ENCODE data around the gene NSD2.
"Not testable (repeated sequence)": the region's sequence is repeated elsewhere in the genome, so short reads cannot be mapped to it uniquely, and the experiment has no call there.

The NSD2 gene

GRCh38 chr4:1987296-1987695 lies 116.1 kb downstream of the NSD2 start:
- no peak for DNase-seq

DNA sequence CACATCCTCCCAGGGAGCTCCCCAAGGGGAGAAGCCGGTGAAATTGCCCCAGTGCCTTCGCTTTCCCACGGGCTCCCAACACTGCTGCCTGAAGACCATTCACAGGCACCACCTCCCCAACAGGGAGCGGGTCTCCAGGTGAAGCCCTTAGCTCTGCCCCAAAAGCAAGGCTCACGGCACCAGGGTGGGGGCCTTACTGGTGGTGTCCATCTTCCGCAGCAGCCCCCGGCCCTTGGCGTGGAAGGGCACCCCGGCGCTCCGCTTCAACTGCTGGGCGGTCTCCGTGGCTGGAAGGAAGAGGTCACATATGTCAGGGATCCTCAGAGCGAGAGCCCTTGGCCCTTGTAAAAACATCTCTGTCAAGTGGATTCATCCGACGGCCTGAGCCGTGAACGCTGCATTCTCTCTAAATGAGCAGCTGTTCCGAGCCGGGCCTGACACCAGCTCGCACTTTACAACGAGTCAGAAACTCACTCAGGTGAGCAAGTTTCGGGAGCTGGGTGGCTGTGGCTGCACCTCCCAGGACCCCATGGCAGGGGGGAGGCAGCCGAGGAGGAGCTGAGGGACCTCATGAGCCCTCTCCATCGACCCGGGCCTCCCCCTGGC lies 116.6 kb downstream of the NSD2 start:
- DNase-seq = no peak

- DNase-seq = no peak
Measured at GRCh38 chr4:1988327-1988724, 117.1 kb downstream of the NSD2 start.

- DNase-seq = no peak
Measured at GRCh38 chr4:1989533-1990347, 118.5 kb downstream of the NSD2 start.

DNA sequence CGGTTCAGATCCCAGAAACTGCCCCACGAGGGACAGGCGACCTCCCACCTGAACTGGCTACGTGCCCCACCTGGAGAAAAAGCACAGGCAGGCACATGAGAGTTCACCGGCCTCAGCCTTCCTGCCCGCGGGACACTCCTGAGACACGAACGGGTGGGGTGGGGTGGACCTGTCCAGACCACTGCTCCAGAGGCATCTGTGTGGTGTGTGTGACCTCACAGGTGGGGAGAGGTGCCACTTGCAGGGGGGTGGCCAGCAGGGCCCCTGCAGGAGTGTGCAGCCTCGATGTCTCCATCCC lies 119.1 kb downstream of the NSD2 start:
- no peak for DNase-seq

DNA sequence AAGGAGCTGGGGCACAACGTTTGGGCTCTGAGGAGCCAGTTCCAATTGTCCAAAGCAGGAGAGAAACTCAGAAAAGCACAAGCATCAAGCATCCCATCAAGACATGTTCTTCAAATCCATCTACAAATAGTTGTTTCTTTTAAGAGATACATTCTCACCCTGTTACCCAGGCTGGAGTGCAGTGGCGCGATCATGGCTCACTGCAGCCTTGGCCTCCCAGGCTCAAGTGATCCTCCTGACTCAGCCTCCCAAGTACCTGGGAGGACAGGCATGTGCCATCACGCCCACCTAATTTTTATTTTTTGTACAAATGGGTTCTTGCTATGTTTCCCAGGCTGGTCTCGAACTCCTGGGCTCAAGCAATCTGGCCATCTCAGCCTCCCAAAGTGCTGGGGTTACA lies 119.5 kb downstream of the NSD2 start:
- no peak for DNase-seq

DNA sequence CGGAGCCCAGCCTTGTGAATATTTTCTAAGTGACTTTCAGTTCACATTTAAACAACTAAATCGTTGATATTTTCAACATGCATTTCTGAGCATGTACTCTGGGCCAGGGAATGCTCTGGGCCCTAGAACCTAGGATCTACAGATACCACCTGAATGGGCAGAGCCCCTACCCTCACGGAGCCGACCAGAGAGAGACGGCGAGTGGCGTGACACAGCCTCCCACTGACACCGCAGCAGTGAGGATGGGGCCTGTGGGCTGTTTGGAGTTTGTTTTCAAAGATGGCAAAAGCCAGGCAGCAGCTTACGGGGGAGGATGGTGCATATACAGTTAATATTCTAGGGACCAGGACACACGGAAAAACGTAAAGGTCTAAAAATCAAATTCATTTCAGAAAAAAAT lies 119.9 kb downstream of the NSD2 start:
- no peak for DNase-seq

DNA sequence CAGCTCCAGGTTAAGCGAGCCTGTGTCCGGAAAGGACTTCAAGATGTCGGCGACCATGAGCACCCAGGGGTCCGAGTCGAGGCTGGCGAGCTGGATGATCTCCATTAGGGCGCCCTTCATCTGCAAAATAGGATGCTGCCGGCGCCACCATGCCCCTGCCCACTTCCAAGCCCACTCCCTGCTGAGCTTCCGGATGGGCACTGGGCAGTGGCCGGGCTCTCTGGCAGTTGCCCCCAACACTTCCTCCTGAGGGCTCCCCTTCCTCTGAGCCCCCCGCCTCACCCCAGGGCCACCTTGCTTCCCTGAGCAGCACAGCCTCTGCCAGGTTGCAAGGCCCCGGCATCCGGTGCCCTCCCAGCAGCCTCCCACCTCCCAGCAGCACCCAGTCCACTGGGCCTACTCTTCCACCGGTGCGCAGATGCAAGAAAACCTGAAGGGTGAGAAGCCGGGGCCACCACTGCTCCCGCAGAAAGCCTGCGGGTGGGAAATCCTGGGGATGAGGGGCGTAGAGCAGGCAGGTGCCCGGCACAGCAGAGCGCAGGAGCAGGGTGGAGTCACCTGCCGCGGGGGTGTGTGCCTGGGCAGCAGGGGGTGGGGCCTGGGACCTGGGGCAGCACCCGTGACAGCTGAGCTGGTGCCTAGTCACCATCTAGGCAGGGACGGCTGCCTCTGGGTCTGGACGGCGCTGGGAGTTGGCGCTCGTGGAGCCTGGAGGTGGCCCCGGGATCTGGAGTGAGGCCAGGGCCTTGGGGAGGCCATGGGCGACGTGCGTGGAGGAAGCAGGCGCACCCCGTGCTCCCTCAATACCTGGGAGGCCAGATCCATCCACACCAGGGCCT lies 120.6 kb downstream of the NSD2 start:
- DNase-seq = no peak

DNA sequence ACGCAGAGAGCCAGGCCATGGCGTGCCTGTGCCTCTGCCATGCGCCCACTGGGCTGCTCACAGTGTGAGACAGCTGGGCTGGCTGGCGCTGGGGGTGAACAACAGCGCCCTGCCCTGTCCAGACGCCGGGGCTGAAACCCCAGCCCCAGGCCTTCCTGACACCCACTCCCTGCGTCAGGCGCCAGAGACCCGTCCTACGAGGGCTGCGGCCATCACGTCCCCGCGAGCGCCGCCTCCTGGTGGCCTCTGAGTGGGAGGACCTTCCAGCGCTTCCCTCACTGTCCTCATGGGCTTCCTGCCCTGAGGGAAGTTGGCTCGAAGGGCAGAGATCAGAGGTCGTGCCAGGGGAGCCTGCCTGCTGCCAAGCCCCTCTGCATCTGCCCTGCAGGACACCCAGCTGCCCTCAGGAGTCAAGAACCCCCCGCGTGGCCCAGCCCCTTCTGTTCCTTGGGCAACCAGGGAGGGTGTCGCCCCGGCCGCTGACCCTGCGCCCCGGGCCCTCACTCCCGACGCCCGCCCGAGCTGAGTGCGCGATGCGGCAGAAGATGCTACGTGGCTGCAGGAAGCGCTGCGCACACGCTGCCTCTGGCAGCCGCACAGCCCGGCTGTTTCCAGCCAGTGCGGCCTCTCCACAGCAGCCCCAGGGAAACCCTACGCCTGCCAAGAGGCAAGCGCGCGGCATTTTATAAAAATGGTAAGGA lies 121.4 kb downstream of the NSD2 start:
- no peak for DNase-seq

- no peak for DNase-seq
Measured at GRCh38 chr4:1993169-1993516, 122.0 kb downstream of the NSD2 start.

DNA sequence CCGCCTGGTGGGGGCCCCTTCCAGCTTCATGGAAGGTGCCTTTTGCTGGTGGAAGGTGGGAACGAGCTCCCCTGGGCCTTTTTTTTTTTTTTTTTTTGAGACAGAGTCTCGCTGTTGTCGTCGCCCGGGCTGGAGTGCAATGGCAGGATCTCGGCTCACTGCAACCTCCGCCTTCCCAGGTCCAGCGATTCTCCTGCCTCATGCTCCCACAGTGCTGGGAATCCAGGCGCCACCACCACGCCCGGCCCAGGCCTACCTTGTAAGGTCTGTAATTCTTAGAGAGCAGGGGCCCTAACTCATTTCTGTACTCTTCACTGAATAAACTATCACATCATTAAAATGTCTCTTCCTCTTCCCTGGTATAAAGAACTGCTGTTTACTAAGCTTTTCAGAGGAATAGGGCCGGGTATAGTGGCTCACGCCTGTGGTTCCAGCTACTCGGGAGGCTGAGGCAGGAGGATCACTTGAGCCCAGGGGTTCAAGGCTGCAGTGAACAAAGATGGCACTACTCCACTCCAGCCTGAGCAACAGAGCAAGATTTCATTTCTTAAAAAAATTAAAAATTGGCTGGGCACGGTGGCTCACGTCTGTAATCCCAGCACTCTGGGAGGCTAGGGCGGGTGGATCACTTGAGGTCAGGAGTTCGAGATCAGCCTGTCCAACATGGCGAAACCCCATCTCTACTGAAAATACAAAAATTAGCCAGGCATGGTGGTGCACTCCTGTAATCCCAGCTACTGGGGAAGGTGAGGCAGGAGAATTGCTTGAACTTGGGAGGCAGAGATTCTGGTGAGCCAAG lies 122.7 kb downstream of the NSD2 start:
- DNase-seq = not testable (repeated sequence)

- no peak for DNase-seq
Measured at GRCh38 chr4:1994938-1995337, 123.7 kb downstream of the NSD2 start.

GRCh38 chr4:1996866-1997611 lies 125.8 kb downstream of the NSD2 start:
- no peak for DNase-seq

DNA sequence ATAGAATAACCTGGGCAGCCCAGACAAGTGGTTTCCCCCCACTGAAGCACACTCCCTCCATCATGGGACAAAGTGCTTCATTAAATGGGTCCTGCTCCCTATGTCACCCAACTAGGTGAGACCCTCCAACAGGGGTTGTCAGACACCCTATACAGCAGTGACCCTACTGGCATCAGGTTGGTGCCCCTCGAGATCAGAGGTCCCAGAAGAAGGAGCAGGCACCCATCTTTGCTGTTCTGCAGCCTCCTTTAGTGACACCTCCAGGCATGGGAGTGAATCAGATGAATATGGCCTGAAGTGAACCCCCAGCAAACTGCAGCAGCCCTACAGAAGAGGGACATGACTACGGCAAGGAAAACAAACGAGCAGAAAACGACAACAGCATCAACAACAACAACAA lies 126.5 kb downstream of the NSD2 start:
- DNase-seq = no peak

DNA sequence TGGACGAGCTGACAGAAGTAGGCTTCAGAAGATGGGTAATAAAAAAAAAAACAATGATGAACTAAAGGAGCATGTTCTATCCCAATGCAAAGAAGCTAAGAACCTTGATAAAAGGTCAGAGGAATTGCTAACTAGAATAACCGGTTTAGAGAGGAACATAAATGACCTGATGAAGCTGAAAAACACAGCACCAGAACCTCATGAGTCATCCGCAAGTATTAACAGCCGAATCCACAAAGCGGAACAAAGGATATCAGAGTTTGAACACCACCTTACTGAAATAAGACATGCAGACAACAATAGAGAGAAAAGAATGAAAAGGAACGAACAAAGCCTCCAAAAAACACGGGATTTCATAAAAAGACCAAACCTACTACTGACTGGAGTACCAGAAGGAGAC lies 127.1 kb downstream of the NSD2 start:
- DNase-seq = no peak

DNA sequence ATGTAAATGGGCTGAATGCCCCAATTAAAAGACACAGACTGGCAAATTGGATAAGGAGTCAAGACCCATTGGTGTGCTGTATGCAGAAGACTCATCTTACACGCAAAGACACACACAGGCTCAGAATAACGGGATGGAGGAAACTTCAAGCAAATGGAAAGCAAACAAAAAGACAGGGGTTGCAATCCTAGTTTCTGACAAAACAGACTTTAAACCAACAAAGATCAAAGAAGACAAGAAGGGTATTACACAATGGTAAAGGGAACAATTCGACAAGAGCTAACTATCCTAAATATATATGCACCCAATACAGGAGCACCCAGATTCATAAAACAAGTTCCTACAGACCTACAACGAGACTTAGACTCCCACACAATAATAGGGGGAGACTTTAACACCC lies 128.1 kb downstream of the NSD2 start:
- not testable (repeated sequence) for DNase-seq

- DNase-seq = not testable (repeated sequence)
Measured at GRCh38 chr4:2003361-2003760, 132.2 kb downstream of the NSD2 start.

DNA sequence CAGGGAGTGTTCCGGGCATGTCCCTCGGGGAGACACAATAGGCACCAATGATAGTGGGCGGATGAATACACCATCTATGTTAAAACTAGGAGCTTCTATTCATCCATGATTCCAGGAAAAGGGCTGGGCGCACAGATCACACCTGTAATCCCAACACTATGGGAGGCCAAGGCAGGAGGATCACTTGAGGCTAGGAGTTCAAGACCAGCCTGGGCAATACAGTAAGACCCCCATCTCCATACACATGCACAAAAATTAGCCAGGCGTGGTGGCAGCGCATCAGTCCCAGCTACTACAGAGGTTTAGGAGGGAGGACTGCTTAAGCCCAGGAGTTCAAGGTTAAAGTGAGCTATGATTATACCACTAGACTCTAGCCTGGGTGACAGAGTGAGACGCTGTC lies 135.2 kb downstream of the NSD2 start:
- no peak for DNase-seq

GRCh38 chr4:2006956-2007653 lies 135.9 kb downstream of the NSD2 start:
- no peak for DNase-seq

- DNase-seq = no peak
Measured at GRCh38 chr4:2007804-2008670, 136.8 kb downstream of the NSD2 start.

GRCh38 chr4:2008671-2008920 lies 137.4 kb downstream of the NSD2 start:
- no peak for DNase-seq
